ENCODE data around the gene ACOX3.

DNA sequence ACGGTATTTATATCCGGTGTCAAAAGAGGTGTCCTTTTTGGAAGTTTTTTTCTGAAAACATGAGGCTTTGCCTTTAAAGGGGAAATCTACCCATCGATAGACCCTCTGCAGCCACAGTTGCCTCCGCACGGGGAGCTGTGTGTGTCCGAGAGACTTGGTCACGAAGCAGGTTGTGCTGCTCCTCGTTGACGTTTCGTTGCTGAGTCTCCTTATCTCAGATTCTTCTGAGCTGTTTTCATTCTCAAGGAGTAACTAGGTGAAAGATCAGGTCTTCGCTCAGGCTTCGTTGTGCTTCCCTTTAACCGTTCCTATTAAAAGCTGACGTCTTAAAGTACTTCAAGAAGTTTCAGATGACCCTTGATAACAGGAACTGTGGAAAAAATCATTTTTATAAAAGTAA is 23.9 kb upstream of the ACOX3 start:
- TF ChIP-seq, protein P1, sequence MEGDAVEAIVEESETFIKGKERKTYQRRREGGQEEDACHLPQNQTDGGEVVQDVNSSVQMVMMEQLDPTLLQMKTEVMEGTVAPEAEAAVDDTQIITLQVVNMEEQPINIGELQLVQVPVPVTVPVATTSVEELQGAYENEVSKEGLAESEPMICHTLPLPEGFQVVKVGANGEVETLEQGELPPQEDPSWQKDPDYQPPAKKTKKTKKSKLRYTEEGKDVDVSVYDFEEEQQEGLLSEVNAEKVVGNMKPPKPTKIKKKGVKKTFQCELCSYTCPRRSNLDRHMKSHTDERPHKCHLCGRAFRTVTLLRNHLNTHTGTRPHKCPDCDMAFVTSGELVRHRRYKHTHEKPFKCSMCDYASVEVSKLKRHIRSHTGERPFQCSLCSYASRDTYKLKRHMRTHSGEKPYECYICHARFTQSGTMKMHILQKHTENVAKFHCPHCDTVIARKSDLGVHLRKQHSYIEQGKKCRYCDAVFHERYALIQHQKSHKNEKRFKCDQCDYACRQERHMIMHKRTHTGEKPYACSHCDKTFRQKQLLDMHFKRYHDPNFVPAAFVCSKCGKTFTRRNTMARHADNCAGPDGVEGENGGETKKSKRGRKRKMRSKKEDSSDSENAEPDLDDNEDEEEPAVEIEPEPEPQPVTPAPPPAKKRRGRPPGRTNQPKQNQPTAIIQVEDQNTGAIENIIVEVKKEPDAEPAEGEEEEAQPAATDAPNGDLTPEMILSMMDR (conservative IDR thresholded peaks at IDR 0.05 in 1 of 2, IDR thresholded peaks at IDR 0.05 in 1 of 2; ENCODE audit: low read depth in 1 of 2, low read length in 2 of 2), result no peak
- TF ChIP-seq EZH2 (IDR thresholded peaks at IDR 0.05; ENCODE audit: low read length, missing control alignments), result no peak

Measured in fibroblast of lung (primary cell).